GM21515 (cell line): ENCODE results near the gene NOVA1.

Experiments used
- ATAC-seq: cut with Tn5 transposase; IDR thresholded peaks from one replicate; pipeline ENCODE4 v1.9.1; 2021; ENCODE audit not compliant: unreplicated experiment

NOVA1 gene

GRCh38 chr14:26463136-26463535 is 134.7 kb downstream of the NOVA1 start:
- ATAC-seq, result no peak

- no peak for ATAC-seq
These were observed 143.7 kb downstream of the NOVA1 start for GRCh38 chr14:26454105-26454504.

GRCh38 chr14:26448181-26448855 is 149.5 kb downstream of the NOVA1 start:
- ATAC-seq, result no peak

- ATAC-seq, result no peak
These were observed 153.0 kb downstream of the NOVA1 start for GRCh38 chr14:26444822-26445221.

DNA sequence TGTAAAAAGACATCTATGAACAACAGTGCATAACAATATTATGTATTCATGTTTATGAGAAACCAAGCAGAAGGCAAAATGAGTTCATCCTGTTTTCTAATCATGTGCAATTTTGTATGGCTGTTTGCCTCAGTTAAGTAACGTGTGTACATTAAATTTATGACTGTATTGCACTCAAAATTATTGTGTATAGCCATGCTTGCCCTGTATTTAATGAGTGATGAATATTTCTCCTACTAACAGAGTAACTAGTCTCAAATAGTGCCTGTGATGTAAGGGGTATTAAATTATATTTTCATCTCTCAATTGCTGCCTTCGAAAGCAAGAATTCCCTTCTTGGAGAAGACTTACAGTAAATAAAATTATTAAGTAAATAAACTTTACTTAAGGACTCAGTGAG is 154.2 kb downstream of the NOVA1 start:
- no peak for ATAC-seq

- no peak for ATAC-seq
These were observed 168.6 kb downstream of the NOVA1 start for GRCh38 chr14:26429205-26429604.

DNA sequence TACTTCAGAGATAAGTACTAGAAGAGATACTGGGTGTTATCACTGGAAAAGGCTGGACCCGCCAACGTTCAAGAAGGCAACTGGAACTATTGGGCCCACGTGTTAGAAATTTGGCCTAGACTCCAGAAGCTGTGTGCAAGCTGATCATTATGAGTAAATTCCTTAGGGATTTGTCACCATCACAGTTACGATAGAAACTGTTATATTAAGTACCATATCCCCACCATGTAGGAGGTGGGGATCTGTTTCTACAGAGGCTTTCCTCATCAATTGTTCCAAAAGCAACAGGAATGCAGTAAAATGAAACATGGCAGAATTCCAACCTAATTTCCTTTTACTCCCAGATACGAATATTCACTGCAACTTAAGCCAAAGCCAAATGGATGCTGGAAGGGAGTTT is 170.7 kb downstream of the NOVA1 start:
- no peak for ATAC-seq

DNA sequence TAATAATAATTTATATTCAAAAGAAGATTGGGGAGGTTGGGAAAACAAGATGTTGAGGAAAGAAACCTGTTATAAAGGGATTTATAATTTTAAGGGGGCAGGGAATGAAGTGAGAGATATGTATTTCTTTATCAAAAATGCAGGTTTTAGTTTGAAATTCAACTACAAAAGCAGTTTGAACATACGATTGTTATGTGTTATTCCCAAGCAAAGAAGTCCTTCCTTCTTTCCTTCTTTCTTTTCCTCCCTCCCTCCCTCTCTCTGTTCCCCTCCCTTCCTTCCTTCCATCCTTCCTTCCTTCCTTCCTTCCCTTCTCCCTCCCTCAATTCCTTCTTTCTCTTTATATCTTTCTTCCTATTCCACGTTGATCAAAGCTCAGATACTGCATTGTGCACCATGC is 173.3 kb downstream of the NOVA1 start:
- ATAC-seq, result no peak

- no peak for ATAC-seq
These were observed 182.2 kb downstream of the NOVA1 start for GRCh38 chr14:26415618-26416123.

- ATAC-seq, result no peak
These were observed 182.9 kb downstream of the NOVA1 start for GRCh38 chr14:26414926-26415325.

DNA sequence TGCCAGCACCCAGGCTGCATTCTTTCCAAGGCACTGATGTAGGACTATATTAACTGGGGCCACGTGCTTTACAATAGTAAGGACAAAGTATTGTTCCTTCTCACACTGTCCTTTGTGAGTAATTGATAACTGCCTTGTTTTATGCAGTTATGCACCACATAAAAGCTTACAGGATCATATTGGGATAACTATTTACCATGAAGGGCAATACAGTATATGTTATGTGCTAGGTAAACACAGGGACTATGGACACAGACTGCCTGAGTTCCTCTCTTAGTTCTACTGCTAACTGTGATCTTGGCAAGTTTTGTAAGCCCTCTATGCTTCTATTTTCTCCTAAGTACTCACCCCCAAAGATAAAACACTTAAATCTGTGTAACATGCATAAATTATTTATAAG is 183.7 kb downstream of the NOVA1 start:
- ATAC-seq, result no peak

DNA sequence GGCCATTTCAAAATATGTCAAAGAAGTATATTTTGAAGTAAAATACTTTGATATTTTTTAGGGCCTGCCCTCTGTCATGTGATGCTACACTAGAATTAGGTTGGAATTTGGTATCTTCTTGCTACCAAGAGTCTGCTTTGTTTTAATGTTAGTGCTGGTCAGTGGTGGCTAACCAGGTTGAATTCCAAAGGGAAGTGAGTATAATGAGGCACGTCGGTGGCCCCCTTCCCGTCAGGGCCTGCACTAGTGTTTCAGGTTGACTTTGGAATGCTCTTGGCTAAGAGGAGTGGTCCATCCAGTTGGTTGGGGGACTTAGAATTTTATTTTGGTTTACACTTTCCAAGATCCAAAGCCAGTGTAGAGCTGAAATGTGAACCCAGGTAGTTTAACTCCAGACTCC is 185.4 kb downstream of the NOVA1 start:
- ATAC-seq, result no peak

- no peak for ATAC-seq
These were observed 187.6 kb downstream of the NOVA1 start for GRCh38 chr14:26410189-26410685.

- ATAC-seq, result no peak
These were observed 192.9 kb downstream of the NOVA1 start for GRCh38 chr14:26404927-26405326.

DNA sequence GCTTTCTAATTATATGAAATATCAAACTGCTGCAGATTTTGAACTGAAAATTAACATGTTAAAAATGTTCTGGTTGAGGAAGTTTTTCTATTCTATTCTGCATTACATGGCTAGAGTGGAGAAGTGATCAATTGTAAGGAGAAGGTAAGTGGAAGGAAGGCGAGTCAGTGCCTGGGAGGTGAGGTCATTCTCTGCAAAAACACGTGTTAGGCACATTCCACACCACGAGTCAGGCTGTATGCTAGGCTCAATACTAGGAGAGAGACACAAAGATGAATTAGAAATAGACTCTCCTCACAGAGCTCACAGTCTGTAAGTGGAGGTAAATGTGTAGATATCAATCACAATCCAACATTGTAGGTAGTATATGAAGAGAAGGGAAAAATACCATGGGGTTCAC is 194.1 kb downstream of the NOVA1 start:
- no peak for ATAC-seq

DNA sequence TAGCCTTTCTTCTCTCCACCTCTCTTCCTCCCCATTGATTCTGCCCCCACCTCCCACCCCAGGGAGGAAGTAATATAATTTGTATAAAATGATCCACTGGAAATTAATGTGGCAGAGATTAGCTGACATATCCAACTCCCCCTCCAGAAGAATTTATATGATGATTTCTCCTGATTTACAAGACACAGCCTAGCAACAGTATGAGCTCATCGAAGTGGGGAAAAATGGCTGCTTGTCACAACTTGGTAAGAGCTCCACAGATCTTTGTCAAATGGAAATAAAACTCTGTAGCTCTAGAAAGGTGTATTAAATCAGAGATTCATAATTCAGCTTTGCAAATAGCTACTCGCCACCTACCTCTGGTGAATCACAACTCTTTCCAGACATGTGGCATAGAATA is 195.7 kb downstream of the NOVA1 start:
- ATAC-seq, result no peak

GRCh38 chr14:26401179-26401968 is 196.5 kb downstream of the NOVA1 start:
- no peak for ATAC-seq

DNA sequence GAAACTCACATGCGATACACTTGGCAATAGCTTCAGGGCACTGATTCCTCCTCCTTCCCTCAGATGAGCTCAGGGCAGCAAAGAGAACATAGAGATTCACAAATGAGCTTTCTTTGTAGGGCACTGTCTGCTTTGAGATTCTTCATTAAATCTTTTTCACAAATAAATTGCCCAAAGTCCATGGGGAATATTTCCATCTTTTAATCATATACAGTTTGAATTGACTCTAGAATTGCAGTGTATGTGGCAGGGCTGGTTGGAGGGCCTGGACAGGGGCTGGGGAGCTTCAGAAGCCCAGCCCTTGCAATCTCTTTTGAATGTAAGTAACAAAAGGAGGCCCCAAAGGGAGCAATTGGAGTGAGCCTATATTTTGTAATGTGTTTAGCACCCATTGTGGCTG is 197.5 kb downstream of the NOVA1 start:
- no peak for ATAC-seq

- no peak for ATAC-seq
These were observed 199.2 kb downstream of the NOVA1 start for GRCh38 chr14:26398616-26399015.
